ENCODE measurements around the gene RASL12. TPM values are rescaled to one million over a fixed set of nuclear protein-coding genes. Genes with fewer than 3 reads are reported as not detected.
A peak's percentile ranks its signal among the peaks of the same experiment; 100 is the strongest.

Gene RASL12
- total and polyA plus RNA-seq, 12 donors, result 1.3 to 9.2 (median 3.4) TPM

DNA sequence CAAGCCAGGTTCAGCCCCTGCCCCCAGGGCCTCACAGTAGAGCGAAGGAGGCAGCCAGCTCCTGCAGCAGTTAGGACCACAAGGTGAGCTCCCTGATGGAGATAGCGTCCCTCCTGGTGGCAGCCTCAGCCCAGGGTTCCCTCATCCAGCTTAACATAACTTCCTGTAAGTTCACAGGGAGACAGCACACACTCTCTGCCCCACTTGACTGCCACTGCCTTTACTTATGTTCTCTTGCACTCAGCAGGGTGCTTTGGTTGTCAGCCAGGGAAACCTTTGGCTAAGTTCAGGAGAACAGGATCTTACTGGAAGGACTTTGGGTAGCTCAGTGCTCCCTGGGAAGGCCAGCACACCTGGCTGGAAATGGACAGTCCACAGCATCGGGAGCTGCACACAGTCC is 19.6 kb upstream of the RASL12 start:
- no peak for DNase-seq
- Histone ChIP-seq H3K4me3 (no peak overlapping the region), H3K9me3 (replicated peaks in 1 of 3) (no peaks in the 10 kb centered on the region), H3K36me3 (replicated peaks in 1 of 2) (no peaks in the 10 kb centered on the region), H3K4me1 (replicated peaks in 1 of 2) (peaks cover 0 to 10% of the 10 kb centered on the region in 2 donors), H3K27ac (peak overlapping the region in 1 of 5 donors; percentile 45), H3K27me3 (peaks cover 2% of the 10 kb centered on the region)
- intact Hi-C loops (cut with DNase I), result no loop called here
- 75 to 94% (median 88%) methylated on average over 2 to 3 of the region's 3 CpGs for WGBS, 4 donors
- TF ChIP-seq, protein P1, sequence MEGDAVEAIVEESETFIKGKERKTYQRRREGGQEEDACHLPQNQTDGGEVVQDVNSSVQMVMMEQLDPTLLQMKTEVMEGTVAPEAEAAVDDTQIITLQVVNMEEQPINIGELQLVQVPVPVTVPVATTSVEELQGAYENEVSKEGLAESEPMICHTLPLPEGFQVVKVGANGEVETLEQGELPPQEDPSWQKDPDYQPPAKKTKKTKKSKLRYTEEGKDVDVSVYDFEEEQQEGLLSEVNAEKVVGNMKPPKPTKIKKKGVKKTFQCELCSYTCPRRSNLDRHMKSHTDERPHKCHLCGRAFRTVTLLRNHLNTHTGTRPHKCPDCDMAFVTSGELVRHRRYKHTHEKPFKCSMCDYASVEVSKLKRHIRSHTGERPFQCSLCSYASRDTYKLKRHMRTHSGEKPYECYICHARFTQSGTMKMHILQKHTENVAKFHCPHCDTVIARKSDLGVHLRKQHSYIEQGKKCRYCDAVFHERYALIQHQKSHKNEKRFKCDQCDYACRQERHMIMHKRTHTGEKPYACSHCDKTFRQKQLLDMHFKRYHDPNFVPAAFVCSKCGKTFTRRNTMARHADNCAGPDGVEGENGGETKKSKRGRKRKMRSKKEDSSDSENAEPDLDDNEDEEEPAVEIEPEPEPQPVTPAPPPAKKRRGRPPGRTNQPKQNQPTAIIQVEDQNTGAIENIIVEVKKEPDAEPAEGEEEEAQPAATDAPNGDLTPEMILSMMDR (IDR thresholded peaks at IDR 0.05), result no peak
- TF ChIP-seq POLR2A (IDR thresholded peaks at IDR 0.05), result no peak

DNA sequence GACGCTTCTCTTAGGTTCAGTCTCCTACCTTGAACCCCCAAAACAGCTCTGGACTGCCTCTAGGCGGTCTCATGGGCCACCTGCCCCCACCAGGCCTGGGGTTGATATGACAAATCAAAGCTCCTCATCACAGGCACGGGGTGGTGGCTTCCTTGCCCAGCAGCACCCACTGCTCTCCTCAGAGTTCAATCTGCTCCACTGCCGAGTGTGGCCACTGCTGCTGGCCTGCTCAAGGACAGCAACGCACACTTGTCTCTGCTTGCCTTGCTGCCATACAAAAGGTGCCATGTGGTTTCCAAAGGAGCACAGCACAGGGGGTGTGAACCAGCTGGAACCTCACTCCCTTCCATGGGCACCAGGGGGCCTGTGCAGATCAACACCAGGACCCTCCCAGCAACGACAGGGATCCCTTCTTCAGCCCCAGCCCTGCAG is 18.9 kb upstream of the RASL12 start:
- DNase-seq, result peak in 3 of 7 donors; percentile 38 to 60 (median 54)
- intact Hi-C loops (cut with DNase I), result no loop called here

DNA sequence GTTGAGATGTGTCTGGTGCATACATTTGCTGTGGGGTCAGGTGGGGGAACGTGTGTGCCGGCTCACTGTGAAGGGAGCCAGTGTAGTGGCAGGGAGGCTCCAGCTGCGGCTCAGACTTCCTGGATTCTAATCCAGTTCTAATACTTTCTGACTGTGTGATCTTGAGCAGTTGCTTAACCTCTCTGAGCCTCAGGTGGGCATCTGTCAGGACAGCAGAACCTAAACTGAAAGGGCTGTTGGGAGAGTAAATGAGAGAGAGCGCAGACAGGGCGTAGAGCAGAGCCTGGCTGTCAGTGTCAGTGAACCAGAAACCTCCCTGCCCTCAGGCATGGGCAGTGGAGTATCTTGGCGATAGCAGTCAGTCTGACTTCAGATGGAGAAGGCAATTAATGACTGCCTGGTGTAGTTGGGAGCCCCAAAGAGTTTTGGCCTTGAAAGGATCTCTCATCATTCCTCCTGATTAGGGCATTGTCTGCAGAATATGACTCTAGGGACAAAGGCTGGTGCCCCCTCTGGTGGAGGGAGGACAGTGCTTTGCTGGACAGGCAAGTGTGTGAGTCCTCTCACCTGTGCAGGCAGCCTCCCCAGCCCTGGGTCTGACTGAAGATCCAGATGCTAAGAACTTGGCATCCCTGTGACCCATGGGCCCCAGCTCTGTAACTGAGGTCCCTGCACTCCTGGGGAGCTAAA is 18.3 kb upstream of the RASL12 start:
- H3K4me3 ChIP-seq, result no peak overlapping the region
- H3K4me1 ChIP-seq (replicated peaks in 1 of 2), result peaks cover 0 to 11% of the 10 kb centered on the region in 2 donors
- peaks cover 6% of the 10 kb centered on the region for H3K27me3 ChIP-seq
- no peak for TF ChIP-seq POLR2A (IDR thresholded peaks at IDR 0.05)
- TF ChIP-seq, protein P1 (IDR thresholded peaks at IDR 0.05), result peak; percentile 26 to 50 (median 38)
- H3K36me3 ChIP-seq (replicated peaks in 1 of 2), result no peaks in the 10 kb centered on the region
- intact Hi-C loops (cut with DNase I), result no loop called here
- WGBS, 4 donors, result 66 to 81% (median 70%) methylated on average over 3 to 6 of the region's 6 CpGs
- H3K9me3 ChIP-seq (replicated peaks in 1 of 3), result no peaks in the 10 kb centered on the region
- DNase-seq, result peak in 4 of 7 donors; percentile 49 to 76 (median 57)
- no peak overlapping the region for H3K27ac ChIP-seq

More for the DNA sequence above, 18.9 kb upstream of the RASL12 start:
- H3K4me1 ChIP-seq (replicated peaks in 1 of 2), result peaks cover 0 to 11% of the 10 kb centered on the region in 2 donors
- H3K36me3 ChIP-seq (replicated peaks in 1 of 2), result no peaks in the 10 kb centered on the region
- H3K27ac ChIP-seq, result no peak overlapping the region
- TF ChIP-seq, protein P1 (IDR thresholded peaks at IDR 0.05), result no peak
- no peak for TF ChIP-seq POLR2A (IDR thresholded peaks at IDR 0.05)
- peaks cover 6% of the 10 kb centered on the region for H3K27me3 ChIP-seq
- 49 to 76% (median 61%) methylated on average over 2 to 6 of the region's 6 CpGs for WGBS, 4 donors
- no peak overlapping the region for H3K4me3 ChIP-seq
- no peaks in the 10 kb centered on the region for H3K9me3 ChIP-seq (replicated peaks in 1 of 3)

DNA sequence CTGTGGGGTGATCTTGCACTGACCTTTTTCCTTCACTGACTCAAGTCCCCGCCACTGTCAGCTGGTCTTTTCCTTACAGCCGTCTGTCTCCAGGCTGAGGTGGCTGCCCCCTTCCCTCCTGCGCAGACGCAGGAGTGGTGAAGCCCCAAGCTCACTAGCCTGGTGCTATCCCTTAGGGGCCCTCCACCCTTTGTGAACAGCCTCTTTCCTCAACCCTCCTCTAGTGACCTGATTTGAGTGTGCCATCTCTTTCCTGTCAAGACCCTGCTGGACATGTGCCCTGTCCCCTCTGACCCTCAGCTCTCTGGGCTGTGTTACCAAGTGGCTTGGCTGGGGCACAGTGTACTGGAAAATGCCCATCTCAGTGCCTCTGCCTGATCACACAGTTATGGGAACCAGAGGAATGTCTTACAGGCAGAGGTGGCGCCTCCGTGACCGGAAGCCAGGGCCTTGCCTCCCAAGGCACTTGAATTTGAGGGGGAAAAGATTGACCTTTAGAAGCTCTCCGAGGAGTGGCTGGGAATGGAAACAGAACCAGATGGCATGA is 17.5 kb upstream of the RASL12 start:
- intact Hi-C loops (cut with DNase I), result no loop called here
- TF ChIP-seq POLR2A (IDR thresholded peaks at IDR 0.05), result no peak
- TF ChIP-seq, protein P1 (IDR thresholded peaks at IDR 0.05), result no peak
- H3K27ac ChIP-seq, result no peak overlapping the region
- H3K4me1 ChIP-seq (replicated peaks in 1 of 2), result peaks cover 0 to 11% of the 10 kb centered on the region in 2 donors
- H3K9me3 ChIP-seq (replicated peaks in 1 of 3), result no peaks in the 10 kb centered on the region
- no peak for DNase-seq
- H3K27me3 ChIP-seq, result peaks cover 6% of the 10 kb centered on the region
- H3K36me3 ChIP-seq (replicated peaks in 1 of 2), result no peaks in the 10 kb centered on the region
- no peak overlapping the region for H3K4me3 ChIP-seq
- WGBS, 4 donors, result 75 to 84% (median 79%) methylated on average over 4 to 8 of the region's 8 CpGs
